GM18873 (cell line): ENCODE measurements around the gene CAMK2D.

ENCODE experiments used
- ATAC-seq: cut with Tn5 transposase; IDR thresholded peaks from one replicate; pipeline ENCODE4 v1.9.1; 2021; ENCODE audit warnings: mild to moderate bottlenecking, moderate library complexity, moderate number of reproducible peaks; ENCODE audit not compliant: unreplicated experiment, low FRiP score

CAMK2D gene

DNA sequence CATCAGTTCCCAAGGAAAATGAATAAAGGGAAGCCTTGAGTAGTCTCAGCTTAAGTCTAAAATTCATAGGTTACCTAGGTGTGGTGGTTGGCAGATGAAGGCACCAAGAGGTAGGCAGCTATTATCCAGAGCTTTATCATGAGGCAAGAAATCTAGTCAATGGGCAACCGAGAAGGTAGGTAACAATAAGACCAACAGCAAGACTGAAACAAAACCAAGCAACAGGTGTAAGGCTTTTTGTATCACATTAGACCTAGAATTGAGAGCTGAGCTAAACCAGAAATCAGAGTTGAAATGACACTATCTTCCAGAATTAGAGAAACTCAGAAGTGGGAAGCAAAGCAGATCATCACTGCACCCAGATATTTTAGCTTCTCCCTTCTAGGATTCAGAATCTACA lies 117.1 kb downstream of the CAMK2D start:
- no peak for ATAC-seq

DNA sequence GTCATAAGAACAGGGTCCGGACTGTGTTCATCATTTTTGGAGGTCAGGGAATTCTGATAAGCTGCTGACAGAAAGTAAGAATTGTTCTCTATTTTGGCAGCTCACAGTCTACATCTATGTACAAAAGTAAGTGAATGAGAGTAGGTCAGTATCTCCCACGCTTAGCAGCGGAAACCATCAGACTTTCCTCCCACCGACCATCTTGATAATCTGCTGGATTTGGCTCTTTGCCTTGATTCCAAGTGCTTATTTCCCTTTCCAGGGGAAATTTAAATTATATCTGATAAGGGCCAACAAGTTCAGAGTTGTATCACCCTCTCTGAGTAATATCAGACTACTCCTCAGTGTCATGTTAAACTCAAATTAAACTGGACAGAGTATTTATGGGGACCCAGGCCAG lies 118.0 kb downstream of the CAMK2D start:
- ATAC-seq, result no peak

DNA sequence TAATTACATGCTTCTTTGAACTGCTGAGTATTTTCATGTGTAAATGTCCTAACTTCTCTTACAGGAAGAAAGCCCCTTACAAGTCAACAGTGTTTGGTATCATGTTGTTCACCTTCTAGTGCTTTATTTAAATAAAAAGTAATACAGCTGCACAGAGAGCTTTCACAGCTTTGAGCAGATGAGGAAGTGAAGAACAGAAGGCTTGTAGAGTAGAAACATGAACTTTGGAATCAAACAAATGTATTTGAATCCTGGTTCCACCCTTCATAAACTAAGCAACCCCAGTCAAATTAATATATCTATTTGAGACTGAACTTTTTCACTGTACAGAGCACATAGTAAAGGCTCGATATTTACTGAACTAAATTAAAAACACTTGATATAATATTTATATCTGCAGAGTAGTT lies 120.5 kb downstream of the CAMK2D start:
- ATAC-seq, result peak; percentile 87

DNA sequence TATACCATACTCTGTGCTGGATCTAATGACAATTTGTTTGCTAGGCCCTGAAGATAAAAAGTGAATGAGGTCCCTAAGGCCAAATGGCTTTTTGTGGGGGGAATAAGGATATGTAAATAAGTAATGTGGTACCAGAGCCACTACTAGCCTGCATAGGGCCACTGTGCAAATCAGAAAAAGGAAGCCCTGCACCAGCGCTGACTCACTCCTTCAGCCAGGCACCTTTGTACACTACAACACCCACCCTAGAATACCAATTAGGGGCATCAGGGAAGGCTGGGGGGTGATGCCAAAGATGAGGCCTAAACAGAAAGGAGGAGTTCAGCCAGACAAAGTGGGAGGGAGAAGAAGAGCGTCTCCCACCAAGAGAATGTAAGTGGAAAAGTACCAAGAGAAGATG lies 122.2 kb downstream of the CAMK2D start:
- ATAC-seq, result no peak

DNA sequence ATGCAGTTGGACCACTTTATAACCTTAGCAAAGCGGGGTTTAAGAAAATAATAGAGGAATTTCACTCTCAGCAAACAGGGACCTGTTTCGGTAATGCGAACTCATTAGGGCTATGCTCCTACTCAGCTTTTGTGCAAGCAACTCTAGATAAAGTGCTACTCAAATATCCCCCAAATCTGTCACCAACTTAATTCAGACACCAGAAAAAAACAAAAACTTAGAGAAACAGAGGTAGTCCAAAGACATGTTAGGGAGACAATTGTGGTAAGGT lies 123.0 kb downstream of the CAMK2D start:
- no peak for ATAC-seq

DNA sequence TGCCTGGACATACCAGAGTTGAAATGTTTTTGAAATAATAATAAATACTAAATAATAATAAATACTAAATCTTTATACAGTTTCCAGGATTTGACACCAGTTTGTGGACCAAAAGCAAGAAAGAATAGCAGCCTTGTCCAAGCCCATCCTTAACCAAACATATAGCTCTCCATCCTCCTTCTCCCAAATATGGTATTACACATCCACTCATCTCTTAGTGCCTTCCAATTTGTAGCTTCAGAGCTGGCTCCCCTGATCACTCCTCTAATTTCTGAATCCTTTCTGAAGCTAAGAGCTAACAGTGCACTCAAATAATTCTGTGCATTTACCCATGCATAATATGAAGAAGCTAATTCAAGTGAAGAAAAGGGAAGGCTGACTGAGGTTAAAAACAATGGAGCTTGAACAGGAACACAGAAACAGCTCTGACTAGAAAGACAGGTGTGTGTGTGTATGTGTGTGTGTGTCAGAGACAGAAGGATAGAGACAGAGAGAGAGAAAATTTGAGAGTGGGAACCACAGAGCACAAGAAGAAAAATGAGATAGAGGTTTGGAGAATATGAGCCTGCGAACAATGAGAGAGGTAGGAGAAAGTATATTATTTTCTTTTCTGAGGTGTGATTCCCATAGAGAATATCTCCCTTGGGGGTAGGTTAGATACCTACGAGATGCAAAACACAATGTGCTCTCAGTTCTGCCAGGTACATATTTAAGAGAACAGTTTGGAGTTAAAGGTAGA lies 123.5 kb downstream of the CAMK2D start:
- no peak for ATAC-seq

DNA sequence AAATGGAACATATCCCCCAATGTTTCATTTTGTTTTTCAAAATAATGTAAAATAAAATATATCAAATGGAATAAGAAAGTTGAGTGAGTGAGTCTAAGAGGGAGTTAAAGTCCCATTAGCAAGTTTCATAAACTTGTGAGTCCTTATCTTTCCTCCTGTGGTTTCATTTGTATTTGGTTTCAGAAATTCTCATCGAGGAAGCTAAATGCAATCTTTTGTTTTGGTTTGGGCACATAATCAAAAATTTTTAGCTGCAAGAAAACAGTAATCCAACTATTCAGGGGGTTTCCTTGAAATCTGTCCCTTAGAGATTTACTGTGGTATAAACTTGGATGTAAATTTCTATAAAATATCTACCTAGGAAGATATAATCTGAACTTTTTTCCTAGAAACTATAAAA lies 124.2 kb downstream of the CAMK2D start:
- no peak for ATAC-seq

DNA sequence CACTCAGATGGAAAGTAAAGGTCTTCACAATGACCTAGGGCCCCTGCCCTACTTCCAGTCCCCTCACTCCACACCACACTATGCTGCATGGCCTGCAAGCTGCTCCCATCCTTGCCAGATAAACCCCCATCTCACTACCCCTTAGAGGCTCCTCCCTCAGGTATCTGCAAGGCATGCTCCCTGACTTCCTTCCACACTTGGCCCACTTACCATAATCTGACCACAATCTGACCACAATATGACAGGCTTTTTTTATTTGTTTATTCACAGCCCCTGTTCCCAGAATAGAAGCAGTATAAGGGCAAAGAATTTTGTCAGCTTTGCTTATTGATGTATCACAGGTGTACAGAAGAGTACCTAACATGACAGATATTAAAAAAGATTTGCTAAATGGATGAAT lies 124.7 kb downstream of the CAMK2D start:
- no peak for ATAC-seq

DNA sequence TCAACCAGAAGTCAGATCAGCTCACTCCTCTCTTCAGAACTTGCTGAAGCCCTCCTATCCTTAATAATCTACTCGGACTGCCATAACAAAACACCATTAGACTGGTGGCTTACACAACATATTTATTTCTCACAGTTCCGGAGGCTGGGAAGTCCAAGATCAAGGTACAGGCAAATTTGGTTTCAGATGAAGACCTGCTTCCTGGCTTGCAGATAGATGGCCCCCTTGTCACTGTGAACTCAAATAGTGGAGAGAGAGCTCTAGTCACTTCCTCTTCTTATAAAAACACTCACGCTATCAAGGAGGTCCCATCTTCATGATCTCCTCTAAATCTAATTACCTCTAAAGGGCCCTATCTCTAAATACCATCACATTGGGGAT lies 125.1 kb downstream of the CAMK2D start:
- peak; percentile 40 for ATAC-seq

DNA sequence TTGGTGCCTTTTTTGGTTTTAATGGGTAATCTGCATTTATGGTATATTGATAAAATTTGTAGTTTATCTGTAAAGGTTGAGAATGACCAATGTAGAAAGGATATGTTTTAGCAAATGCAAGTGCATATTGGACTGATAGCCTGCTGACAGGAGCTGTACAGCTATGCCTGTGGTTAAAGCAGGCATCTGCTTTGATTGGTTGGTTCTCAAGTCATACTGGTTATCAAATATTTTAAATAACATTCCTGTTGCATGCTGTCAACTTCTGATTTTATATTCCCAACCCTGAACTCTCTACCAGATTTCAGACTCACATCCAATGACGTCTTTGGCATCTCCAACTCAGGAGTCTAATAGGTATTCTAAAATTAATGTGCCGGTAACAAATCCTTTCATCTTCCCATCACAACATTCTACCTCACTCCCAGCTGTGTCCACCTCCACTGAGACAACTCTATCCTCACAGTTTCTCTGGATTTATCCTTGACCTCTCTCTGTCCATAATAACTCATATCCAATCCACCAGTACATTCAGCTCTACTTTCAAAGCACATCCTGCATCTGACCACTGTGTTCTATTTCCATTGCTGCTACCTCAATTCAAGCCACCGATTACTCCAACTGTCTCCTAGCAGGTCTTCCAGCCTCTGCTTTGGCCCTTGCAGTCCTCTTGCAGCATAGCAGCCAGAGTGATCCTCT lies 125.7 kb downstream of the CAMK2D start:
- ATAC-seq, result no peak

DNA sequence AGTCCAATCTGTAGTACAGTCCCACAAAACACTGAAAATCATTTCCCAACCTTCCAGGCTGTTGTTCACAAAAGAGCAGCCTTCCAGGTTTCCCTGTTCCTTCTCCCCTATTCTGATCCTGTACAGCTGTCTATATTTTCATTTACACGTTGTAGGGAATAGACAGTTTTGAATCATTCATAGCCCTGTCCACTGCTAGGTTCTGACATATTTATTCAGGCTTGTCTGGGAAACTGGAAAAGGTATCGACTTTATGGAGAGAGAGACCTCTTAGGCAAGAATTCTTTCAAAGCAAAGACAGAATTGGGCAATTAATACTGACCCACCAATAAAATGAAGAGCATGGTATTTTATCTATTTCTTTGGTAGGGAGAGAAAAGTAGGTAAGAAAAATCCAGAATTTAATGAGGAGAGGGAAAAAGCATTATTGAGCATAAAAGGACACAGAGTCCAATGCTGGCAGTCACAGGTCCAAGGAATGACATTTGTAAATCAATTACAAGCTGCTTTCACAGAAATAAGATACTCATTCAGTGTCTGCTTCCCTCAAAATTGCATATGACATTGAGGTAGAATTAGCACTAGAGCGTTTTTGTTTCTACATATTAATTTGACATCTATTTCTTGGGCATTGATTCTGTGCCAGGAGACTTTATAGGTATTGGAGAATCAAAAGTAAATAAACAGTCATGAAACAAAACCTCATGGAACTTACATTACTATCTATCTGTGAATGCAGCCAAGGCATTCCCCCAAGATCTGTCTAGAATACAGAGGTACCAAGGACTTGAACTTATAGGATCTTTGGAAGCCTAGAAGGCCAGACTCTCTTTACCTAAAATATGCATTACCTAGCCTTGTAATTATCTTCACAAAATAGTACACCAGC lies 127.2 kb downstream of the CAMK2D start:
- no peak for ATAC-seq

DNA sequence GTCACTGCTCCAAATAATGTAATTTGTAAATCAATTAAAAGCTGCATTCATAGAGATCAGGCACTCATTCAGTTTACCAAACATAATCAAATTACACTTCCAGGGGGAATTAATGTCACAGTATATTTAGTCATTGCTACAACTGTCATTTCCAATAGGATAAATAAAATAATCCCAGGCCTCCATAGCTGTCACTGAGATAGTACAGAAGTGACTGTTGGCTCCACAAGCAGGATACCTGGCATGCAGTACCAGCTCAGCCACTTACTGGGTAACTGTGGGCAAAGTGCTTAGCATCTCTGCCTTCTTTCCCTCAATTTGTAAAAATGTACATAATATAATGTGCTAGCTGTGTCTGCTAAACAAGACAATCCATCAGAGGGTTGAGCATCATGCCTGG lies 128.1 kb downstream of the CAMK2D start:
- no peak for ATAC-seq

DNA sequence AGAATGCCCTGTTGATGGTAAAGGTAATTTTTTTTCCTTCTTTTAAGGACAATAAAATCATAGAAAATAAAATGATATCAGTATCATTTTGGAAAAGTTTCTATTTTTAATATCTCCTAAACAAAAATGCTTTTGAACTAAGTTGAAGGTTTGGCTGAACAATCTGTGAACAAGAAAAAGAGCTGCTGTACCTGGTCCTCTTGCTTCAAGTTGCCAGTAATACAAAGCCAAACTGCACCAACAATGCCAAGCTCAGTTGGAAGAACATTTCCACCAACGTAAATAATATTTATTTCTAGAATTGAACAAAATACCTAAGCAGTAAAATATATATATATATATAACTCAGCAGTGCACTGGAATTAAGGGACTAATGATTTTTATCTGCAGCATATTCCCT lies 132.8 kb downstream of the CAMK2D start:
- ATAC-seq, result no peak

DNA sequence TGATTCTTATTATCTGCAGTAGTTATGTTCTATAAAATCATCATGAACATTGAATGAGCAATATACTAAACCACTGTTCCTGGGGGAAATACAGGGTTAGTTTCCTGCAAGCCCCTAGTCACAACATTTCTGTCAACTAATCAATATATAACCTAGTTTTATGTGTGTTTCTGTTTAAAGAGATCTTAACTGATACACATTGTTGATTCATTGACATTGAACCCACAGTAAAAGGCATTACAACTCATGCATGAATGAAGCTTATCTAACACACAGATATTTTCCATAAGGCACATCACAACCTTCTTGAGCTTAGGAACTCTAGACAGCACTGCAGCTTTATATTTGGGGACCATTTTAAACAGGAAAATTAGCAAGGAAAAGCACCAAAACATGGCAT lies 134.2 kb downstream of the CAMK2D start:
- ATAC-seq, result no peak

DNA sequence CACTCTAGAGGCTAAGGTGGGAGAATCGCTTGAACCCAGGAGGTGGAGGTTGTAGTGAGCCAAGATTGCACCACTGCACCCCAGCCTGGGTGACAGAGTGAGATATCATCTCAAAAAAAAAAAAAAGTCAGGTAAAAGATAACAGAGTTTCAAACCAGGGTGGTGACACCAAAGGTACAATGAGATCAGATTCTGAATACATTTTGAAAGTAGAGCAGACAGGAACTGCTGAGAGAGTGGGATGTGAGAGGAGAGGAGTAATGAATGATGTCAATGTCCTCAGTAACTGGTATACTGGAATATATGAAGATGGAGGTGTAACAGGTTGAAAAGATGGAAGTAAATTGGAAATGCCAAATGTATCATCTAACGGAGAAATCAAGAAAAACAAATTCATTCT lies 135.6 kb downstream of the CAMK2D start:
- ATAC-seq, result no peak

DNA sequence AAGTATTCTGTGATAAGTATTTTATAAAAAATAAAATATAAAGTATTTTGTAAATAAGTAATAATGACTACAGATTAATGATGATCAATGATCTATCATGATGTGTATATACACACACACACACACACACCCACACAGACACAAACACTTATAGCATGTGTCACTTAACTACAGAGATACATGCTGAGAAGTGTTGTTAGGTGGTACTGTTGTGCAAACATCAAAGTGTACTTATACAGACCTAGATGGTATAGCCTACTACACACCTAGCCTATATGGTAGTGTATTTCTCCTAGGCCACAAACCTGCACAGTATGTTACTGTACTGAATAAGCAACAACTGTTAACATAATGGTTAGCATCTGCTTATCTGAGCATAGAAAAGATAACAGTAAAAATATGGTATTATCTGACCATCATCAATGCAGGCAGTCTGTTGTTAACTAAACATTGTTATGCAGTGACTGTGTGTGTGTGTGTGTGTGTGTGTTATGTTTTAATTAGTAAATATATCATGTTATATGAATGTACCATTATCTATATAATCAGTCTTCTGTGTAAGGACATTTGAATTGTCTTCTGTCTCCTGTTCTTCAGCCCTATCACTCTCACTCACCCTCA lies 138.2 kb downstream of the CAMK2D start:
- no peak for ATAC-seq

DNA sequence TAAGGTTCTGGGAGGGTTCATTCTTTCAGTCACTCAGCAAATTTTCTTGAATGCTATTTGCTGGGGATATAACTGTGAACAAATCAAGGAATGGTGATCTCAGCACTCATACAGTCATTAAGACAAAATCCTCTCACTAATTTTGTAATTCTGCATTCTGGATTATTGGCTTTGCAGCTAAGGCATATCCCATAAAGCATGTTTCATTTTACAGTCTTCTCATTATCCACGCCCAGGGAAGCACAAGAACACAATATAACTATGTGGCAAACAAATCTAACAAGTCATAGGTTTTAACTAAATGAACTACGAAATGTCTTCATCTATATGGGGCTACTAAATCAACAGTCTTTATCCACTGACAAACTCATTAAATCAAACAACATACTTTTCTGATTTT lies 139.9 kb downstream of the CAMK2D start:
- no peak for ATAC-seq

DNA sequence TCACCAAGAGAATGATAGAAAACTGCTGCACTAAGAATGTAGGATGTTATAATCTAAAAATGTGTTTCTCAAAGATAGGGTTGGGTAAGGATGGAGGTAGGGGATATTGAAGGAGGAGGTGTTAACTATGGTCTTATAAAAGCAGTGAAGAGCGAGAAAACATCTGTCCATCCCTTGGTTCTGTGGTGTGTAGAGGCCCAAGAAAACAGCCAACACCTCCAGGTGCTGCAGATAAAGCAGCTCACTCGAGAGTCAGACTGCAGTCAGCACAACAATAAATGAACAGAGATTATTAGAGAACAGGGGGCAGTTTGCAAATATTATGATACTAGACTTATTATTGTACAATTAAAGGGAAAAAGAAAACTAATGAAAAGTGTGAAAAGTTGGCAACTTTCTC lies 141.5 kb downstream of the CAMK2D start:
- ATAC-seq, result no peak

DNA sequence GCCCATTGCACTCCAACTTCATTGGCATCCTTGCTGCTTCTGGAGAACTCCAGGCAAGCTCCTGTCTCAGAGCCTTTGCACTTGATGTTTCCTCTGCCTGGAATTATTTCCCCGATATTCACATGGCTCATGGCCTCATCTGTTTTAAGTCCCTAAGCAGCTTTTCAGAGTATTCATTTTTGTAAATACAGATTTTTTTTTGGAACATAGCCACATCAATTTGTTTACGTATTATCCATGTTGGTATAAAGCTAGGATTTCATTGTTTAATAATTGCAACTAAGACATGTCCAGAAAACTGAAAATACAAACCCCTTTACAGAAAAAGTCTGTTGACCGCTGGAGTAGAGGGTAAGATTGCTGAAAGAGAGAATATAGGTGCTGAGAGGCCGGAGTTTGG lies 142.0 kb downstream of the CAMK2D start:
- ATAC-seq, result no peak

DNA sequence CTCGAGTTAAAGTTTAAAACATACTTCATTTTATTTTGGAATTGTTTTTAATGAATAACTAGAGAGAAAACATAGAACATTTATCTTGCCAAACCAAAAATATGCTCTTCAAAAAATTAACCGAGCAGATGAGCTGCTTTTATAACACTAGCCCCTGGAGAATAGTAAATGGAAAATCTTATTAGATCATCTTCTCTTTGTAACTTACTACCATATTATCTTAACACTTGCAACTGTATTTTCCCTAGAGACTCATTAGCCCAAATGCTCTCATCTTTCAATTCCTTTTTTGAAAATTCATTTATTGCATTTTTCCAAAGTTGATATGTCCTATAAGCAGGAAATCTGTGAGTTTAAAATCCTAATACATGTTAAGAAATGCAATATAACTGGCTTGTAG lies 143.3 kb downstream of the CAMK2D start:
- ATAC-seq, result no peak

DNA sequence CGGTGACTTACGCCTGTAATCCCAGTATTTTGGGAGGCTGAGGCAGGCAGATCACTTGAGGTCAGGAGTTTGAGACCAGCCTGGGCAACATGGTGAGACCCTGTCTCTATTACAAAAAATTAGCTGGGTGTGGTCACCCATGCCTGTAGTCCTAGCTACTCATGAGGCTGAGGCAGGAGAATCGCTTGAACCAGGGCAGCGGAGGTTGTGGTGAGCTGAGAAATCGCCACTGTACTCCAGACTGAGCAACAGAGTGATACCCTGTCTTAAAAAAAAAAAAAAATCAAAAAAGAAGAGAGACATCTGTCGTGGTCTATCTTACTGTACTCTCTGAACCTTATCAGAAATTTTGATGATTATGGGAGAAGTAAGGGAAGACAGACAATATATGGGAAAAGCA lies 144.3 kb downstream of the CAMK2D start:
- ATAC-seq, result no peak
